ENCODE measurements around the gene CTSO.

Gene CTSO

DNA sequence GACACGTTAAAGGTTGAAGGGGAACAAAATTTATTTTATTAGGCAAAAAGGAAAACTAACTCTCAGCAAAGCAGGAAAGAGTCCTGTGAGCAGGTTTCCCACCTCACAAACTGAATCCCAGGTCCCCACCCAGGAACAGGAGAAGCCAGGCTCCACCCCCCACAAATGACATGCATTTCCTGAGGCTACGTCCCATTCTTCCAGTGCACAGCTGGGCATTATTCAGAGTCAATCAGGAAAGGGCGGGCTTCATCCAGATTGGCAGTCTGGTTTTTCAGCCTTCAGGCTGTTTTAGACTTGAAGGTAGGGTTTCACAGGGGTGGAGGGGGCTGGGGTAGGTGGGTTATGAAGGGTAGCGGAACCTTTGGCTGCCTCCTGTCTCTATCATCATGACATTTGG is 75.7 kb downstream of the CTSO start:
- Histone ChIP-seq H3K27me3 (ENCODE audit: control insufficient read depth in 5 of 5, insufficient read depth in 4 of 5, low read length in 5 of 5) (no peaks in the 10 kb centered on the region), H3K27ac (ENCODE audit: low read depth, low read length) (no peak overlapping the region), H3K4me1 (ENCODE audit: control insufficient read depth in 5 of 5, insufficient read depth in 5 of 5, low read length in 5 of 5) (no peaks in the 10 kb centered on the region), H3K36me3 (ENCODE audit: control insufficient read depth in 5 of 5, insufficient read depth in 5 of 5, low read length in 5 of 5) (no peaks in the 10 kb centered on the region), H3K4me3 (ENCODE audit: low read depth in 1 of 5, low read length in 5 of 5) (no peak overlapping the region), H3K9ac (ENCODE audit: low read length in 5 of 5) (no peak overlapping the region), H3K9me3 (ENCODE audit: control insufficient read depth in 5 of 5, low read length in 5 of 5) (peaks cover 2 to 18% (median 5%) of the 10 kb centered on the region in 5 donors)

DNA sequence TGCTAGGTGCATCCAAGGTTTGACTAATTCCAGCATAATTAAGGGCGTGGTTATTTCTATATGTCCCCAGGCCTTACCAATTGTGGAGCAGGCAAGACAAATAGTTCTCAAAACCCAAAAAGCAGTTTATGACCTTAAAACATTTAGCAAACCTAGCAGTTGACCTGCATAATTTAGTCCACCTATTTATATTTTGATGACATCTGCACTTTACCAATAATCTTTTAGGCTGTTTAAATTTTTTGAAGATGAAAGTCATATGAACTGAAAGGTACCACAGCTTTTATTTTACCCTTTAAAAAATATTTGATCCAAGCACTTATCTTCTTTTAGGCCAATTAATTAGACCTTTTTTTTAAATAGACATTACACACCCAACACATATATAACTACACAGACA is 77.8 kb downstream of the CTSO start:
- Histone ChIP-seq H3K27ac (ENCODE audit: low read depth, low read length) (no peak overlapping the region), H3K4me3 (ENCODE audit: low read depth in 1 of 5, low read length in 5 of 5) (no peak overlapping the region), H3K9me3 (ENCODE audit: control insufficient read depth in 5 of 5, low read length in 5 of 5) (peaks cover 2 to 18% (median 5%) of the 10 kb centered on the region in 5 donors), H3K27me3 (ENCODE audit: control insufficient read depth in 5 of 5, insufficient read depth in 4 of 5, low read length in 5 of 5) (no peaks in the 10 kb centered on the region), H3K4me1 (ENCODE audit: control insufficient read depth in 5 of 5, insufficient read depth in 5 of 5, low read length in 5 of 5) (no peaks in the 10 kb centered on the region), H3K36me3 (ENCODE audit: control insufficient read depth in 5 of 5, insufficient read depth in 5 of 5, low read length in 5 of 5) (no peaks in the 10 kb centered on the region), H3K9ac (ENCODE audit: low read length in 5 of 5) (no peak overlapping the region)
